DND-41 (cell line): ENCODE results near the gene AFF2.

Source experiments
- ATAC-seq: fragments of 200-7000 bp; cut with Tn5 transposase; 3 replicates; pipeline ENCODE4 v1.9.1; 2021; ENCODE audit warnings: low read depth; ENCODE audit not compliant: insufficient read depth
- DNase-seq: peaks from one replicate; pipeline ENCODE4 v3.0.0-alpha.2; 2020
- H2AFZ ChIP-seq: 2 replicates; pipeline ENCODE4 v1.6.0; 2012; ENCODE audit warnings: low read depth, low read length
- H3K27ac ChIP-seq: 2 replicates; pipeline ENCODE4 v1.5.1; 2012; ENCODE audit warnings: low read length, inconsistent platforms
- H3K27me3 ChIP-seq: fragments of 200-600 bp; sonication (generic); 2 replicates; pipeline ENCODE4 v1.6.0; 2012; ENCODE audit warnings: low read length, mild to moderate bottlenecking, inconsistent platforms; ENCODE audit not compliant: insufficient read depth, poor library complexity
- H3K36me3 ChIP-seq: 2 replicates; pipeline ENCODE4 v1.5.1; 2012; ENCODE audit warnings: low read length, inconsistent platforms; ENCODE audit not compliant: insufficient read depth
- H3K4me1 ChIP-seq: 2 replicates; pipeline ENCODE4 v1.5.1; 2012; ENCODE audit warnings: mild to moderate bottlenecking, low read length; ENCODE audit not compliant: insufficient read depth
- H3K4me2 ChIP-seq: 2 replicates; pipeline ENCODE4 v1.6.0; 2012; ENCODE audit warnings: mild to moderate bottlenecking, moderate library complexity, low read length, inconsistent platforms; ENCODE audit not compliant: insufficient read depth
- H3K4me3 ChIP-seq, 2 experiments: fragments of 200-600 bp in 1 of 2; shearing (Covaris generic) in 1 of 2; 2 replicates each; pipeline ENCODE4 v1.5.1; 2012 to 2016; ENCODE audit warnings: inconsistent platforms in 2 of 2, low read length in 2 of 2, mild to moderate bottlenecking in 2 of 2, low read depth in 1 of 2, moderate library complexity in 1 of 2
- H3K79me2 ChIP-seq: 2 replicates; pipeline ENCODE4 v1.6.0; 2012; ENCODE audit warnings: low read length, inconsistent platforms; ENCODE audit not compliant: insufficient read depth
- H3K9ac ChIP-seq: 2 replicates; pipeline ENCODE4 v1.6.0; 2012; ENCODE audit warnings: low read depth, mild to moderate bottlenecking, inconsistent platforms, low read length, moderate library complexity
- H3K9me3 ChIP-seq: 2 replicates; pipeline ENCODE4 v1.5.1; 2012; ENCODE audit warnings: low read length, moderate library complexity, mild to moderate bottlenecking, inconsistent platforms; ENCODE audit not compliant: insufficient read depth, severe bottlenecking
- H4K20me1 ChIP-seq: 2 replicates; pipeline ENCODE4 v1.6.0; 2012; ENCODE audit warnings: low read length; ENCODE audit not compliant: insufficient read depth
- CTCF ChIP-seq: IDR thresholded peaks from 2 replicates; pipeline ENCODE4 v1.5.1; 2012; ENCODE audit warnings: borderline replicate concordance, low read length, moderate library complexity, mild to moderate bottlenecking; ENCODE audit not compliant: poor library complexity, severe bottlenecking; ENCODE audit errors: extremely low read depth
- EZH2 ChIP-seq: IDR thresholded peaks from 3 replicates; pipeline ENCODE4 v1.6.1; 2012; ENCODE audit warnings: borderline replicate concordance, low read depth, mild to moderate bottlenecking, moderate library complexity, low read length, inconsistent platforms; ENCODE audit not compliant: severe bottlenecking

AFF2 gene

GRCh38 chrX:148979786-148980185, 479.4 kb downstream of the AFF2 start:
- H3K79me2 ChIP-seq: no peaks in the 10 kb centered on the region
- no peak overlapping the region for H3K4me2 ChIP-seq
- H3K27me3 ChIP-seq: no peaks in the 10 kb centered on the region
- ATAC-seq (no peak), DNase-seq (no peak)
- no peak for TF ChIP-seq CTCF
- no peak for TF ChIP-seq EZH2
- peaks cover 24% of the 10 kb centered on the region for H3K36me3 ChIP-seq
- no peaks in the 10 kb centered on the region for H3K9me3 ChIP-seq
- no peaks in the 10 kb centered on the region for H4K20me1 ChIP-seq
- no peaks in the 10 kb centered on the region for H3K4me1 ChIP-seq
- H2AFZ ChIP-seq: no peak overlapping the region
- H3K9ac ChIP-seq: no peak overlapping the region
- H3K4me3 ChIP-seq: no peak overlapping the region
- H3K27ac ChIP-seq: no peak overlapping the region

GRCh38 chrX:148984238-148984637, 483.8 kb downstream of the AFF2 start:
- Histone ChIP-seq H3K36me3 (peaks cover 23% of the 10 kb centered on the region), H3K4me3 (no peak overlapping the region), H3K4me1 (no peaks in the 10 kb centered on the region), H2AFZ (no peak overlapping the region), H3K4me2 (no peak overlapping the region), H4K20me1 (no peaks in the 10 kb centered on the region), H3K27ac (no peak overlapping the region), H3K9ac (no peak overlapping the region), H3K27me3 (no peaks in the 10 kb centered on the region), H3K9me3 (no peaks in the 10 kb centered on the region), H3K79me2 (no peaks in the 10 kb centered on the region)
- ATAC-seq (peak; percentile 31; the same call in 2 of the 3 replicates), DNase-seq (no peak)
- TF ChIP-seq EZH2 (no peak), CTCF (no peak)

GRCh38 chrX:148991502-148991901, 491.1 kb downstream of the AFF2 start:
- Histone ChIP-seq H3K9ac (no peak overlapping the region), H3K79me2 (no peaks in the 10 kb centered on the region), H3K36me3 (peaks cover 25% of the 10 kb centered on the region), H3K9me3 (no peaks in the 10 kb centered on the region), H2AFZ (no peak overlapping the region), H3K4me2 (no peak overlapping the region), H3K27me3 (no peaks in the 10 kb centered on the region), H3K4me3 (no peak overlapping the region), H3K27ac (no peak overlapping the region), H3K4me1 (no peaks in the 10 kb centered on the region), H4K20me1 (no peaks in the 10 kb centered on the region)
- TF ChIP-seq CTCF (no peak), EZH2 (no peak)
- ATAC-seq (no peak), DNase-seq (no peak)

GRCh38 chrX:148995661-148996060, 495.2 kb downstream of the AFF2 start:
- Histone ChIP-seq H2AFZ (no peak overlapping the region), H3K79me2 (no peaks in the 10 kb centered on the region), H3K4me1 (no peaks in the 10 kb centered on the region), H3K27me3 (no peaks in the 10 kb centered on the region), H3K36me3 (peaks cover 9% of the 10 kb centered on the region), H4K20me1 (no peaks in the 10 kb centered on the region), H3K4me3 (no peak overlapping the region), H3K27ac (no peak overlapping the region), H3K4me2 (no peak overlapping the region), H3K9ac (no peak overlapping the region), H3K9me3 (no peaks in the 10 kb centered on the region)
- DNase-seq (no peak), ATAC-seq (no peak)
- TF ChIP-seq CTCF (no peak), EZH2 (no peak)
